Central memory CD8-positive, alpha-beta T cell (primary cell): ENCODE results near the gene TTYH3.
A peak's percentile ranks its signal among the peaks of the same experiment; 100 is the strongest.
"Not testable (repeated sequence)": the region's sequence is repeated elsewhere in the genome, so short reads cannot be mapped to it uniquely, and the experiment has no call there.

Source experiments
- ATAC-seq: fragments of 150-1000 bp; cut with Tn5 transposase; replicated peaks from 2 replicates; pipeline ENCODE4 v1.10.0; 2022; ENCODE audit warnings: mild to moderate bottlenecking, moderate FRiP score, moderate number of reproducible peaks; ENCODE audit not compliant: poor library complexity, severe bottlenecking; ENCODE audit errors: extremely low read depth
- DNase-seq, 2 donors: peaks; one replicate each; pipeline ENCODE4 v3.0.0; 2021; ENCODE audit warnings: low spot score in 2 of 2
- H3K27ac Mint-ChIP-seq: one replicate; pipeline ENCODE4 v1.8.0; 2022; ENCODE audit warnings: low read depth, mild to moderate bottlenecking, moderate library complexity, mixed read lengths
- H3K27me3 Mint-ChIP-seq: one replicate; pipeline ENCODE4 v1.8.0; 2022; ENCODE audit warnings: mixed read lengths
- H3K36me3 Mint-ChIP-seq: one replicate; pipeline ENCODE4 v1.8.0; 2022; ENCODE audit warnings: mild to moderate bottlenecking, moderate library complexity, mixed read lengths; ENCODE audit not compliant: insufficient read depth
- H3K4me1 Mint-ChIP-seq: one replicate; pipeline ENCODE4 v1.8.0; 2022; ENCODE audit warnings: mixed read lengths
- H3K4me3 Mint-ChIP-seq: one replicate; pipeline ENCODE4 v1.8.0; 2022; ENCODE audit warnings: mild to moderate bottlenecking, moderate library complexity, mixed read lengths
- H3K9me3 Mint-ChIP-seq: one replicate; pipeline ENCODE4 v1.8.0; 2022; ENCODE audit warnings: mixed read lengths

The TTYH3 gene

DNA sequence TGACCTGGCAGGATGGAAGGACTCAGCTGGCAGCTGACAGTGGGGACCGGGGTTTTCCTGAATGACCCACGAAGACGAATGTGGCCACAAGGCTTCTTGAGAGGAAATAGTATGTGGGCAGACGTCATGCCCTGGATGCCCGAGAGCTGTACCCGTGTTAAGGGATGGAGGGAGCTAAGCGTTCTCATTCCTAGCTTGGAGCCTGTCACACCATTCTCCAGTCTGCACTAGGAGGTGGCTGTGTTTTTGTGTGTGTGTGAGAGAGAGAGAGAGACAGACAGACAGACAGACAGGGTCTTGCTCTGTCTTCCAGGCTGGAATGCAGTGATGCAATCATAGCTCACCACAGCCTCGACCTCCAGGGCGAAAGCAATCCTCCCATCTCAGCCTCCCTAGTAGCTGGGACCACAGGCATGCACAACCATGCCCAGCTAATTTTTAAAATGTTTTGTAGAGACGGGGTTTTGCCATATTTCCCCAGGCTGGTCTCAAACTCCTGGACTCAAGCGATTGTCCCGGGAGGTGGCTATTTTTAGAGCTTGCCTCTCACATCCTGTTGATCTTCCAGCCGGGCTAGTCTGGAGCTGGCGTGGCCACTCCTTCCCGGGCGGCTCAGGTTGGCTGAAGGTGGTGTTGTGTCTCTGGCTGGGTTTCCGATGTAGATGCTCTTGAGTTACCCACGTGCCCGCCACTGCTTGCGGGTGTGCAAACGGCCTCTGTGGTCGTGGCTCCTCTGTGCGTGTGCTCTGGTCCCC is 58.3 kb downstream of the TTYH3 start:
- Mint-ChIP-seq H3K27ac (no peak overlapping the region), H3K27me3 (peaks cover 55% of the 10 kb centered on the region), H3K36me3 (no peaks in the 10 kb centered on the region), H3K4me3 (no peak overlapping the region), H3K4me1 (peaks cover 26% of the 10 kb centered on the region), H3K9me3 (no peaks in the 10 kb centered on the region)
- ATAC-seq: no peak
- DNase-seq: no peak

- ATAC-seq (no peak), DNase-seq (no peak)
- H3K27ac Mint-ChIP-seq: no peak overlapping the region
- peaks cover 26% of the 10 kb centered on the region for H3K4me1 Mint-ChIP-seq
- H3K9me3 Mint-ChIP-seq: no peaks in the 10 kb centered on the region
- H3K4me3 Mint-ChIP-seq: no peak overlapping the region
- no peaks in the 10 kb centered on the region for H3K36me3 Mint-ChIP-seq
- H3K27me3 Mint-ChIP-seq: peaks cover 50% of the 10 kb centered on the region
Observed at GRCh38 chr7:2691011-2691707, 59.4 kb downstream of the TTYH3 start.

DNA sequence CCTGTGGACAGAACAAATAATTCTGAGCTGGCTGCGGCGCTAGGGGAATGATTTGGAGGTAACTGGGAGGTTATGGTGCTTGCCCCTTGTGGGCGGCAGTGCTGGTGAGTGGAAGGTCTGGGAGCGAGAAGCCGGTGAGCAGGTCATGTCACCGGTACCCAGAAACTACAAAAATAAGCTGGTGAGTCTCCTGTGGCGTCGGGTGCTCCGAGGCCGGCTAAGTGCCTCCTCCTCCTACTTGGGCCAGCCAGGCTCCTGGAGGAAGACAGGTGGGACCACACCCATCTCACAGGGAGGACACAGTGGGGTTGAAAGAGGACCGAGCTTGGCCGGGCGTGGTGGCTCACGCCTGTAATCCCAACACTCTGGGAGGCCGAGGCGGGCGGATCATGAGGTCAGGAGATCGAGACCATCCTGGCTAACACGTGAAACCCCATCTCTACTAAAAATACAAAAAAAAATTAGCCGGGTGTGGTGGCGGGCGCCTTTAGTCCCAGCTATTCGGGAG is 60.2 kb downstream of the TTYH3 start:
- peaks cover 46% of the 10 kb centered on the region for H3K27me3 Mint-ChIP-seq
- DNase-seq, H3K27ac Mint-ChIP-seq, H3K9me3 Mint-ChIP-seq, H3K4me3 Mint-ChIP-seq, ATAC-seq, H3K36me3 Mint-ChIP-seq: not testable (repeated sequence)
- peaks cover 26% of the 10 kb centered on the region for H3K4me1 Mint-ChIP-seq

DNA sequence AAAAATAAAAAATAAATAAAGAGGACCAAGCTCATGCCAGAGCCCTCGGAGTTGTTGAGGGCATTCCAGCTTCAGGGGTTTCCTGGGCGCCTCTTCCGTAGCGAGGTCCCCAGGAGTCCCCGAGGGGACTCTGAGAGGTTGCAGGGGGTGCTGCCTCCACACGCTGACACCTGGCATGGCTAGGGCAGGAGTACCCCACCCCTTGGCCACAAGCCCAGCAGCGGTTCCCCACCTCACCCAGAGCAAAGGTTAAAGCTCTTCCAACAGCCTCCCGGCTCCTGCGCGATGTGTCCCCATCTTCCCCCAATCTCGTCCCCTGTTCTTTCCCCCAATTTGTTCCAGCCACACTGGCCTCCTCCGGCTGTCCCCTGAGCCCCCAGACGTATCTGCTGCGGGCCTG is 60.8 kb downstream of the TTYH3 start:
- Mint-ChIP-seq H3K36me3 (peaks cover 1% of the 10 kb centered on the region), H3K9me3 (no peaks in the 10 kb centered on the region), H3K4me3 (no peak overlapping the region), H3K27ac (no peak overlapping the region), H3K27me3 (peaks cover 40% of the 10 kb centered on the region), H3K4me1 (peaks cover 26% of the 10 kb centered on the region)
- DNase-seq: no peak
- no peak for ATAC-seq

DNA sequence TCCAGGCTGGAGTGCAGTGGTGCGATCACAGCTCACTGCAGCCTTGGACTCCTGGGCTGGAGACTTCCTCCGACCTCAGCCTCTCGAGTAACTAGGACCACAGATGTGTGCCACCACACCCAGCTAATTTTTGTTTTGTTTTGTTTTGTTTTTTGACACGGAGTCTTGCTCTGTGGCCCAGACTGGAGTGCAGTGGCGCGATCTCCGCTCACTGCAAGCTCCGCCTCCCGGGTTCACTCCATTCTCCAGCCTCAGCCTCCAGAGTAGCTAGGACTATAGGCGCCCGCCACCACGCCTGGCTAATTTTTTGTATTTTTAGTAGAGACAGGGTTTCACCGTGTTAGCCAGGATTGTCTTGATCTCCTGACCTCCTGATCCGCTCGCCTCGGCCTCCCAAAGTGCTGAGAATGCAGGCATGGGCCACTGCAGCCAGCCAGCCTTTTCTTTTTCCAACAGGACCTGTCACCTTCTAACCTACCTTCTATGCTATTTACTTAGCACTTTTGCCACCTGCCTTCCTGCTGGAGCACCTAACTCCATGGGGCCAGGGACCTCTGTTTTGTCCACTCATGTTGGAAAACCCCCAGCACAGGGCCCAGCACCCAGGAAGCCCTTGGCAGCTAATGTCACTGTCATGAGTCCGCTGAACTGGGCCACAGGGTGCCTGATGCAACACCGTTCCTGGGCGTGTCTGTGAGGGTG is 61.8 kb downstream of the TTYH3 start:
- not testable (repeated sequence) for H3K4me3 Mint-ChIP-seq, H3K9me3 Mint-ChIP-seq, ATAC-seq, H3K36me3 Mint-ChIP-seq, DNase-seq, H3K27ac Mint-ChIP-seq
- Mint-ChIP-seq H3K27me3 (peaks cover 35% of the 10 kb centered on the region), H3K4me1 (peaks cover 29% of the 10 kb centered on the region)

- Mint-ChIP-seq H3K4me1 (peaks cover 29% of the 10 kb centered on the region), H3K27me3 (peaks cover 30% of the 10 kb centered on the region)
- not testable (repeated sequence) for ATAC-seq, H3K4me3 Mint-ChIP-seq, H3K36me3 Mint-ChIP-seq, DNase-seq, H3K9me3 Mint-ChIP-seq, H3K27ac Mint-ChIP-seq
Observed at GRCh38 chr7:2694122-2694436, 62.3 kb downstream of the TTYH3 start.

GRCh38 chr7:2698581-2699288 is 66.9 kb downstream of the TTYH3 start:
- peaks cover 35% of the 10 kb centered on the region for H3K4me1 Mint-ChIP-seq
- H3K36me3 Mint-ChIP-seq: peaks cover 8% of the 10 kb centered on the region
- H3K27me3 Mint-ChIP-seq: no peaks in the 10 kb centered on the region
- H3K9me3 Mint-ChIP-seq: no peaks in the 10 kb centered on the region
- H3K4me3 Mint-ChIP-seq: peak overlapping the region; percentile 55
- H3K27ac Mint-ChIP-seq: peak overlapping the region; percentile 91
- ATAC-seq (peak; percentile 93), DNase-seq (peak; percentile 50 to 79)

GRCh38 chr7:2699289-2699620 is 67.5 kb downstream of the TTYH3 start:
- Mint-ChIP-seq H3K36me3 (peaks cover 8% of the 10 kb centered on the region), H3K4me3 (peak overlapping the region; percentile 55), H3K27me3 (no peaks in the 10 kb centered on the region), H3K9me3 (no peaks in the 10 kb centered on the region), H3K4me1 (peaks cover 35% of the 10 kb centered on the region), H3K27ac (peak overlapping the region; percentile 91)
- no peak for ATAC-seq
- DNase-seq: no peak

GRCh38 chr7:2700141-2700850 is 68.5 kb downstream of the TTYH3 start:
- peak overlapping the region; percentile 62 for H3K4me3 Mint-ChIP-seq
- H3K36me3 Mint-ChIP-seq: peaks cover 8% of the 10 kb centered on the region
- H3K4me1 Mint-ChIP-seq: peaks cover 35% of the 10 kb centered on the region
- no peaks in the 10 kb centered on the region for H3K27me3 Mint-ChIP-seq
- peak overlapping the region; percentile 91 for H3K27ac Mint-ChIP-seq
- H3K9me3 Mint-ChIP-seq: no peaks in the 10 kb centered on the region
- ATAC-seq (no peak), DNase-seq (no peak)

GRCh38 chr7:2701424-2701823 is 69.6 kb downstream of the TTYH3 start:
- peaks cover 35% of the 10 kb centered on the region for H3K4me1 Mint-ChIP-seq
- DNase-seq (no peak), ATAC-seq (no peak)
- H3K27ac Mint-ChIP-seq: no peak overlapping the region
- no peaks in the 10 kb centered on the region for H3K27me3 Mint-ChIP-seq
- H3K9me3 Mint-ChIP-seq: no peaks in the 10 kb centered on the region
- H3K4me3 Mint-ChIP-seq: no peak overlapping the region
- peaks cover 8% of the 10 kb centered on the region for H3K36me3 Mint-ChIP-seq

- Mint-ChIP-seq H3K9me3 (no peaks in the 10 kb centered on the region), H3K27me3 (no peaks in the 10 kb centered on the region), H3K27ac (no peak overlapping the region), H3K36me3 (peaks cover 6% of the 10 kb centered on the region), H3K4me1 (peaks cover 35% of the 10 kb centered on the region), H3K4me3 (no peak overlapping the region)
- ATAC-seq (no peak), DNase-seq (no peak)
Observed at GRCh38 chr7:2701832-2702593, 70.2 kb downstream of the TTYH3 start.
